Measurements from ENCODE around the gene CAPN5.
"Not testable (repeated sequence)": the region's sequence is repeated elsewhere in the genome, so short reads cannot be mapped to it uniquely, and the experiment has no call there.

The CAPN5 gene

GRCh38 chr11:77042111-77042726 is 24.6 kb upstream of the CAPN5 start:
- no peak for DNase-seq (ENCODE audit: low spot score)
- no peak for FAIRE-seq

GRCh38 chr11:77044356-77044755 is 22.4 kb upstream of the CAPN5 start:
- FAIRE-seq: no peak
- DNase-seq (ENCODE audit: low spot score): no peak

DNA sequence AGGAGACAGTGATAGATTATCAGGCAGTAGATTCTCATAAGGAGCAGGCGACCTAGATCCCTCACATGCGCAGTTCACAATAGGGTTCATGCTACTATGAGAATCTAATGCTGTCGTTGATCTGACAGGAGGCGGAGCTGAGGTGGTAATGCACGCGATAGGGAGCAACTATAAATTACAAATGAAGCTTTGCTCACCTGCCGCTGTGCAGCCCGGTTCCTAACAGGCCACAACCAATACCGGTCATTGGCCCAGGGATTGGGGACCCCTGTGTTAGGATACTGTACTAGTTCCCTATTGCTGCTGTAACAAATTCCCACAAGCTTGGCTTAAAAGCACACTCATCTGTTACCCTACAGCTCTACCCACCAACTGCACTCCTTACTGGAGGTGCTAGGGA is 21.9 kb upstream of the CAPN5 start:
- no peak for FAIRE-seq
- DNase-seq (ENCODE audit: low spot score): no peak

DNA sequence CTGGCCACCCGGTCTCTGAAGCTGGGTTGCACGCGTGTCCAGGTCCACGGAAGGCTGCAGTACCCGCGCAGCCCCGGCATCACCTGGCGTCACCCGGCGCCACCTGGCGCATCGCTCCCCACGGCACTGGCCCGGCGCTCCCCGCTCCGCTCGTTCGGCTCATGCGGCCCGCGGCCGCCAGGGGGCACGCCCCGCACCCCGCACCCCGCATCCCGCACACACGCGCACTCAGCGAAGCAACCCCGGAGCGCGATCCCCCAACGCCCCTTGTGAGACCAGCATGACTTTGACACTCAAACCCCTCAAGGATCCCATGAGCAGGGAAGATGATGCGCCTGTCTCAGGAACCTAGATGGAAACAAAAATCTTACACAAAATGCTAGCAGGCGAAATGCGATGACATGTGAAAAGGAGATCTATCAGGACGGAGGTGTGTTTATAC is 20.7 kb upstream of the CAPN5 start:
- DNase-seq (ENCODE audit: low spot score): no peak
- no peak for FAIRE-seq

DNA sequence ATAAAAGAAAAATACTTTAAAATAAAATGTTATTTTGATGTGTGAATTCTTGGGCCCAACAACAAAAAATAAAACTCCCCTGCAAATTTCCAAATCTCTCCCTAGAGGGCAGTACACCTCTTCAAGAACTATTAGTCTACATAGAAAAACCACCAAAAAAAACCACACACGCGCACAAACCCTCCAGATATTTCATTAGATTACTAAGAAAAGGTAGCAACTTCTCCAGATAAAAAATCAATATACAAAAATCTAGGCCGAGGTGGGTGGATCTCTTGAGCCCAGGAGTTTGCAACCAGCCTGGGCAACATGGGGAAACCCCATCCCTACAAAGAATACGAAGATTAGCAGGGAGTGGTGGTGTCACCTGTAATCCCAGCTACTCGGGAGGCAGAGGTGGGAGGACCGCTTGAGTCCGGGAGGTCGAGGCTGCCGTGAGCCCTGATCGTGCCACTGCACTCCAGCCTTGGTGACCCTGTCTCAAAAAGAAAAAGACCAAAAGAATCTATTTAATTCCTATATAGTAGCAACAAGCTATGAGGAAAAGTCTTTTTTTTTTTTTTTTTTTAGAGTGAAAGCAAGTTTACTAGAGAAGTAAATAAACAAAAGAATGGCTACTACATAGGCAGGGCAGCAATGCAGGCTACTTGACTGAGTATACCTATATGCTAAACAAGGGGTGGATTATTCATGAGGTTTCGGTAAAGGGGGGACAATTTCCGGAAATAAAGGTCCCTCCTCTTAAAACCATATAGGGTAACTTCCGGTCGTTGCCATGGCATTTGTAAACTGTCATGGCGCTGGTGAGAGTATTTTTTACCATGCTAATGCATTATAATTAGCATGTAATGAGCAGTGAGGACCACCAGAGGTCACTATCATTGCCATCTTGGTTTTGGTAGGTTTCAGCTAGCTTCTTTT is 19.5 kb upstream of the CAPN5 start:
- FAIRE-seq (peak; percentile 70), DNase-seq (ENCODE audit: low spot score) (peak; percentile 72)

- not testable (repeated sequence) for FAIRE-seq; DNase-seq (ENCODE audit: low spot score)
Measured at GRCh38 chr11:77047928-77048446, 18.8 kb upstream of the CAPN5 start.

GRCh38 chr11:77049026-77049425 is 17.7 kb upstream of the CAPN5 start:
- DNase-seq (ENCODE audit: low spot score) (no peak), FAIRE-seq (no peak)

DNA sequence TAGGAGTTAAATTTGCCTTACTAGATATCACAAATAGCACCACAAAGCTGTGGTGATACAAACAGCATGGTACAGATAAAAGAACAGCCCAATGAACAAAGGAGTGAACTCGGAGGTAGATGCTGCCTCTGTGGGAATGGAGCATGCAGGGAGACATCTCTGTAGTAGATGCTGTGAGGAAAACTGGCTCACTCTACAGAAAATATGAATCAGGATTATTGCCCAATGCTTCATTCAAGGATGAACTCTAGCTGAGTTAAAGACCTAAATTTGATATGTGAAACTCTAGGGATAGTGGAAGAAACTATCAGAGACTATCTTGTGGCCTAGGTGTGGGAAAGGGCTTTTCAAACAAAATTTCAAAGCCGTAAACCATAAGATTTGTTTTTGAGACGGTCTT is 15.3 kb upstream of the CAPN5 start:
- FAIRE-seq (no peak), DNase-seq (ENCODE audit: low spot score) (no peak)

DNA sequence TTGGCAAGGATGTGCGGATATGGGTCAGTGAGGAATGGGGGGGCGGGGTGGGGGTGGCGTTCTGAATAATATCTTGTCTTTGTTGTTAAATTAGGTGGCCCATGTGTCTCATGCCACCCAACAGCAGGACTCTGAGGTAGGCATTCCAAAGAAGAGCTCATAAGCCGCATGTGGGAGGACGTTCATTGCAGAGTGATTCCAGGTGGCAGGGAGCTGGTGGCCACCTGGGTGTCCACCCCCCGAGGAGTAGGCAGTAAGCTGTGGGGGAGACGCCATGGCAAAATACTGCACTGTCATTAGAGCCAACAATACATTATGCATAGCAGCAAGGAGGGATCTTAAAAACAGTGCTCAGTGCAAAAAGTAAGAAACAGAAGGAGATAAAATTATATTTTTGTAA is 14.3 kb upstream of the CAPN5 start:
- DNase-seq (ENCODE audit: low spot score): no peak
- FAIRE-seq: no peak

GRCh38 chr11:77053217-77054015 is 13.4 kb upstream of the CAPN5 start:
- no peak for DNase-seq (ENCODE audit: low spot score)
- FAIRE-seq: no peak

GRCh38 chr11:77054084-77054483 is 12.7 kb upstream of the CAPN5 start:
- no peak for DNase-seq (ENCODE audit: low spot score)
- FAIRE-seq: no peak

DNA sequence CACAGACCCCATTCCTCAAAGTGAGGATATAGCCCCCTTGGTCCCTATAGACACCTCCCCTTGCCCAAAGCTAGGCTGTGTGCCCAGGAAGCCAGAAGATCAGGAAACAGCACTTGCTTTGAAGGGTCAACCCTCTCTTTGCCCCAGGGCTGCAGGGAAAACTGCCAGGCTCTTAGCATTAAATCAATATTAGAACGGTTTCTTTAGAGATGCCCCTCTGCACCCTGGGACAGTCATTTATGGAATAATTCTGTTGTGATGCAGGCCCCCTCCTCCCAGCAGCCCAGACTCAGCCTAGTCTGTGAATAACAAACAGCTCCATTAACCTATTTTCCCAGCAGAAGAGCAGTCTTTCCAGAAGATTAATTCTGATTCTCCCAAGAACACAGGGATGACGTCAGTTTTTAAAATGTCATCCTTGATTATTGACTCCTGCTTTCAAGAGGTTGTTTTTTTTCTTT is 11.6 kb upstream of the CAPN5 start:
- FAIRE-seq (no peak), DNase-seq (ENCODE audit: low spot score) (no peak)

- DNase-seq (ENCODE audit: low spot score) (no peak), FAIRE-seq (no peak)
Measured at GRCh38 chr11:77055913-77056312, 10.9 kb upstream of the CAPN5 start.

GRCh38 chr11:77056814-77057402 is 9.9 kb upstream of the CAPN5 start:
- FAIRE-seq (no peak), DNase-seq (ENCODE audit: low spot score) (no peak)

GRCh38 chr11:77057938-77058474 is 8.8 kb upstream of the CAPN5 start:
- no peak for FAIRE-seq
- DNase-seq (ENCODE audit: low spot score): no peak

- FAIRE-seq: no peak
- DNase-seq (ENCODE audit: low spot score): no peak
Measured at GRCh38 chr11:77058900-77059299, 7.9 kb upstream of the CAPN5 start.

DNA sequence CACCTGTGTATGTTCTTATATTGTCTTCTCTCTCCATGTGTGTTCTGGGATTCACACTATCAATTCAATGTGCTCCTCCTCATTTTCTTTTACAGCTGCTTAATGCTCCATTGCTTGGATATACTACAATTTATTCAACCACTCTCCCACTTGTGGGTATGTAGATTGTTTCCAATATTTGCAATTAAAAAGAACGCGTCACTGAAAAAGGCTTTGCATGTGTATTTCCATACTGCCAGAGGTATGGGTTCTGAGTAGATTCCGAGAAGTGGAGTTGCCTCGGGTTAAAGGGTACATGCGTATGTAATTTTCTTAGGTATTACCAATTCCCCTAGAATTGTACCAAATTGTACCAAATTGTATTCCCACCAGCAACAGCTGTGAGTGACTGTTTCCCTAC is 7.0 kb upstream of the CAPN5 start:
- no peak for DNase-seq (ENCODE audit: low spot score)
- FAIRE-seq: no peak

DNA sequence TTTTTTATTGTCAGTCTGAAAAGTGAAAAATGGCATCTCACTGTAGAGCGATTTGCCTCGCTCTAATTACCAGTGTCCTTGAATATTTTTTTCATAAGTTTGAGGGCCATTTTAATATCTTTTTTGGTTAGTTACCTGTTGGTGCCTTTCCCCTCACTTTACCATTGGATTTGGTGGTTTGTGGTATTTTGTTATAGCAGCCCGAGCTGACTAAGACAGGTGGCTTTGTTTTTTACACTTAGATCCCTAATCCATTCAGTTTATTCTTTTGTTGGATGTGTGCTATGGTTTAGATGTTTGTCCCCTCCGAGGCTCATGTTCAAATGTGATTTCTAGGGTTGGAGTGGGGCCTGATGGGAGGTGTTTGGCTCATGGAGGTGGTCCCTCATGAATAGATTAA is 6.5 kb upstream of the CAPN5 start:
- FAIRE-seq: peak; percentile 42
- no peak for DNase-seq (ENCODE audit: low spot score)

DNA sequence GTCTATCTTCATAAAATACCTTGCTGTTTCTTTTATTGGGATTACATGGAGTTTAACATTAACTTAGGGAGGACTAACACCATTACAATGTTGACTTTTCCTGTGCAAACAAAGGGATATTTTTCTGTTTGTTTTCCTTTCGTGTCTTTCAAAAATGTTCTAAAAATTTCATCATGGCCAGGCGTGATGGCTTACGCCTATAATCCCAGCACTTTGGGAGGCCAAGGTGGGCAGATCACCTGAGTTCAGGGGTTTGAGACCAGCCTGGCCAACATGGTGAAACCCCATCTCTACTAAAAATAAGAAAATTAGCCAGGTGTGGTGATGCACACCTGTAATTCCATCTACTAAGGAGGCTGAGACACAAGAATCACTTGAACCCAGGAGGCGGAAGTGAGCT is 5.5 kb upstream of the CAPN5 start:
- not testable (repeated sequence) for DNase-seq (ENCODE audit: low spot score); FAIRE-seq

- FAIRE-seq (no peak), DNase-seq (ENCODE audit: low spot score) (no peak)
Measured at GRCh38 chr11:77062924-77063323, 3.8 kb upstream of the CAPN5 start.

DNA sequence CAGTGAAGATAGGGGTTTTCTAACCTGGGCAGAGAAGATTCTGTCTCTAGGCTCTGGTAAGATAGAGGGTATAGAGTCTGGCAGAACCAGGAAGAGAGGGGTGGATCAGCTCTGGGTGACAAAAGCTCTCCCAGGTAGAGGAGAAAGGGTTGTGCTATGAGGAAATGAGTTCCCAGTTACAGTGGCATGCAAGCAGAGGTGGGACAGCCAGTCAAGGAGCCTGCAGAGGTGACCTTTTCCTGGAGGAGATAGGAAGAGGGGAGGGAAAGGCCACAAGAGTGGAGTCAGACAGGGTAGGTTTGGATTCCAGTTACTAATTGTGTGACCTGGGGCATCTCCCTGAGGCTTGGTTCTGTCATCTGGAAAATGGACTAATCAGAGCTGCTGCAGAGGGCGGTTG is 3.4 kb upstream of the CAPN5 start:
- no peak for DNase-seq (ENCODE audit: low spot score)
- no peak for FAIRE-seq

Data from urothelium cell line (cell line).